ENCODE data around the gene ARHGDIB. TPM values are rescaled to one million over a fixed set of nuclear protein-coding genes. Genes with fewer than 3 reads are reported as not detected.

Gene ARHGDIB
- total and polyA plus RNA-seq, 12 donors, result 28.3 to 196 (median 137) TPM

DNA sequence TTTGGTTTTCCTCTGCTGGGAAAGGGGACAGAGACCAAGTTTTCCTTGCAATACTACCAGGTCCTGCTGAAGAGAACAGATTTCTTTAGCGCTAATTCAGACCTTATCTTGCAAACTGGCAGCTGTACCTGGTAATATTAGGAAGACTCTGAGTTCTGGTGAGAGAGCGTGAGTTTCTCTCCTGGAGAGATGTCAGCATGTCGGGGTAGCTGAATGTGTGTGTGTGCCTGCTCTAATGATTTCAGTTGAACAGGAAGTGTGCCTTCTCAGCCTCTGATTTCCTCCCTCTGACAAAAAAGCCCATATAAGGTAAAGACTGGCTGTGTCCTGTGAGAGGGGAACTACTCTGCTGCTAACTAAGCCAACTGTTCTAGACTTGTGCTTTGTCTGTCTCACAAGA, 12.7 kb downstream of the ARHGDIB start:
- intact Hi-C loops (cut with DNase I), result no loop called here
- H3K9me3 ChIP-seq (replicated peaks in 1 of 3), result no peaks in the 10 kb centered on the region
- DNase-seq, result peak in 4 of 7 donors; percentile 23 to 73 (median 38)
- peak overlapping the region in 2 of 5 donors; percentile 64 to 75 for H3K27ac ChIP-seq
- H3K36me3 ChIP-seq (replicated peaks in 1 of 2), result peaks cover 0 to 18% of the 10 kb centered on the region in 2 donors
- no peak overlapping the region for H3K4me3 ChIP-seq
- peaks cover 0 to 43% of the 10 kb centered on the region in 2 donors for H3K4me1 ChIP-seq (replicated peaks in 1 of 2)
- no peak for TF ChIP-seq POLR2A (IDR thresholded peaks at IDR 0.05)
- TF ChIP-seq, protein P1, sequence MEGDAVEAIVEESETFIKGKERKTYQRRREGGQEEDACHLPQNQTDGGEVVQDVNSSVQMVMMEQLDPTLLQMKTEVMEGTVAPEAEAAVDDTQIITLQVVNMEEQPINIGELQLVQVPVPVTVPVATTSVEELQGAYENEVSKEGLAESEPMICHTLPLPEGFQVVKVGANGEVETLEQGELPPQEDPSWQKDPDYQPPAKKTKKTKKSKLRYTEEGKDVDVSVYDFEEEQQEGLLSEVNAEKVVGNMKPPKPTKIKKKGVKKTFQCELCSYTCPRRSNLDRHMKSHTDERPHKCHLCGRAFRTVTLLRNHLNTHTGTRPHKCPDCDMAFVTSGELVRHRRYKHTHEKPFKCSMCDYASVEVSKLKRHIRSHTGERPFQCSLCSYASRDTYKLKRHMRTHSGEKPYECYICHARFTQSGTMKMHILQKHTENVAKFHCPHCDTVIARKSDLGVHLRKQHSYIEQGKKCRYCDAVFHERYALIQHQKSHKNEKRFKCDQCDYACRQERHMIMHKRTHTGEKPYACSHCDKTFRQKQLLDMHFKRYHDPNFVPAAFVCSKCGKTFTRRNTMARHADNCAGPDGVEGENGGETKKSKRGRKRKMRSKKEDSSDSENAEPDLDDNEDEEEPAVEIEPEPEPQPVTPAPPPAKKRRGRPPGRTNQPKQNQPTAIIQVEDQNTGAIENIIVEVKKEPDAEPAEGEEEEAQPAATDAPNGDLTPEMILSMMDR (IDR thresholded peaks at IDR 0.05), result no peak
- WGBS, 4 donors, result 38 to 77% (median 46%) methylated on average over 3 of the region's 3 CpGs
- H3K27me3 ChIP-seq, result no peaks in the 10 kb centered on the region

DNA sequence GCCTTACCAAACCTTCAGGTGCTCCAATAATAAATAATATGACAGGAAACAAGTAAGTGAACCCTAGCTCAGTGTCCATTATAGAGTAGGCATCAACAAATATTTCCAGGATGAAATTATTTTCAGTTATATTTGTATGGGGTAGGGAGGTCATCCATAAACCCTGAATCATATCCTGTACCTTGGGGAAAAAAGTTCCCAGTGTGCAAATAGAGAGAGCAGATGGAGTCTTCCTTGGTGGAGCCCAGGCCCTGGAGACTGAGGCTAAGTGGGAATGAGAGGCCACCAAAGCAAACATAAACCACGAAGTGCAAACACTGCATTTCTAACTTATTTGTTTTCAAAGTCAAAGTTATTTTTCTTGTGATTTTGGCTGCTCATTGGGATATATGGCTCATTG, 14.5 kb downstream of the ARHGDIB start:
- TF ChIP-seq, protein P1 (IDR thresholded peaks at IDR 0.05), result no peak
- TF ChIP-seq POLR2A (IDR thresholded peaks at IDR 0.05), result no peak
- Histone ChIP-seq H3K4me3 (no peak overlapping the region), H3K27me3 (no peaks in the 10 kb centered on the region), H3K9me3 (replicated peaks in 1 of 3) (no peaks in the 10 kb centered on the region), H3K4me1 (replicated peaks in 1 of 2) (peaks cover 0 to 31% of the 10 kb centered on the region in 2 donors), H3K36me3 (replicated peaks in 1 of 2) (peaks cover 0 to 32% of the 10 kb centered on the region in 2 donors), H3K27ac (no peak overlapping the region)
- intact Hi-C loops (cut with DNase I), result no loop called here
- DNase-seq, result no peak
- 69 to 90% (median 86%) methylated on average over 1 of the region's 1 CpG for WGBS, 4 donors

DNA sequence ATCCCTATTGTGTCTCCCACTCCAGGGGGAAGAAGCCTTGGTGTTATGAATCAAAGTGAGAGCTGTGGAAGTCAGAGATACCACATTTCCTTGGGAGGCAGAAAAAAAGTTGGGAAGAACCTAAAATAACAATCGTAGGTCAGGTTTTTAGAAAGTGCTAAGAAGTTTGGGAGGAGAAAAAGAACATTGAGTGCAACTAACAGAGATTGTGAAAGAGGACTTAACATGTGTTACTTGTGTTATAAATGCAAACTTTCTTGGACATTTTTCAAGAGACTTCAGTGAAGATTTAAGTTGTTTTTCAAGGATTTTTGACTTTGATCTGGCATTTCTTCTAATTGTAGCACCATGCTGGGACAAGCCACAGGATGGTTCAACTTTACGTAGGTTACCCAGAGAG, 15.2 kb downstream of the ARHGDIB start:
- no peak for DNase-seq
- 63 to 74% (median 67%) methylated on average over 2 of the region's 2 CpGs for WGBS, 4 donors
- peaks cover 0 to 24% of the 10 kb centered on the region in 2 donors for H3K4me1 ChIP-seq (replicated peaks in 1 of 2)
- H3K27me3 ChIP-seq, result no peaks in the 10 kb centered on the region
- no peaks in the 10 kb centered on the region for H3K9me3 ChIP-seq (replicated peaks in 1 of 3)
- peaks cover 0 to 33% of the 10 kb centered on the region in 2 donors for H3K36me3 ChIP-seq (replicated peaks in 1 of 2)
- TF ChIP-seq, protein P1 (IDR thresholded peaks at IDR 0.05), result no peak
- TF ChIP-seq POLR2A (IDR thresholded peaks at IDR 0.05), result no peak
- H3K4me3 ChIP-seq, result no peak overlapping the region
- intact Hi-C loops (cut with DNase I), result no loop called here
- peak overlapping the region in 2 of 5 donors; percentile 9 to 17 for H3K27ac ChIP-seq

DNA sequence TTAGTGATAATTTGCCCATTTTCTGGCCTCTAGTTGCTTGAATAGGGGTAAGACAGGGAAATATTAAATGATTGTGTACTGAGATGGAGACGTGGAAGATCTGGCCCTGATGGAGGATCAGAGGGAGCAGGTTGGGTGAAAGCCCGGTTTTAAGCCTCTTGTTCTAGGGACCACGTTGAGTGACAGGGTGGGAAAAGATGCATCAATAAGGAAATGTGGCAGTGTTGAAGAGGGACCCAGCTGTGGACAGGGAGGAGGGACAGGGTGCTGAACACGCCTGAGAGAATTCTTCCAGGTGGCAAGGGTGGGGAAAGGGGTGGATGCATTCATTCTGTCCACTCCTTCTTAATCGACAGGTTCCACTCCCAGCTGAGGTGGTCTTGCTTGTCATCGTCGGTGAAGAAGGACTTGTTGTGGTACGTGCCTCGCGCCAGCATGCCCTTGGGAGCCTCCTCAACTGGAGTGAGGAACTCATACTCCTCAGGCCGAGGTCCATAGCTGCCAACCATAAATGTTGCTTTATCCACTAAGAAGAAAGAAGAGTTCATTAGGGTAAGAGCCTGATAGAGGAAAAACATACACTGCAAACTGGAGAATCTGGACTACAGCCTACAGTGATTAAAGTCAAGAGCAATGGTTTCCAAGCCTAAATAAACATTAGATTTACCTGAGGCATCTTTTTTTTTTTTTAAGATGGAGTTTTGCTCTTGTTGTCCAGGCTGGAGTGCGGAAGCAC, 19.0 kb downstream of the ARHGDIB start:
- Histone ChIP-seq H3K36me3 (replicated peaks in 1 of 2) (peaks cover 0 to 30% of the 10 kb centered on the region in 2 donors), H3K4me1 (replicated peaks in 1 of 2) (no peaks in the 10 kb centered on the region), H3K27me3 (no peaks in the 10 kb centered on the region), H3K9me3 (replicated peaks in 1 of 3) (no peaks in the 10 kb centered on the region), H3K4me3 (no peak overlapping the region), H3K27ac (no peak overlapping the region)
- WGBS, 4 donors, result 84 to 94% (median 93%) methylated on average over 11 to 12 of the region's 12 CpGs
- intact Hi-C loops (cut with DNase I), result no loop called here
- no peak for DNase-seq
- TF ChIP-seq POLR2A (IDR thresholded peaks at IDR 0.05), result no peak
- TF ChIP-seq, protein P1 (IDR thresholded peaks at IDR 0.05), result no peak

Data from adrenal gland (tissue), 12 donors.